GM19351 (cell line): ENCODE results near the gene CAMKK2.
A peak's percentile ranks its signal among the peaks of the same experiment; 100 is the strongest.
"Not testable (repeated sequence)": the region's sequence is repeated elsewhere in the genome, so short reads cannot be mapped to it uniquely, and the experiment has no call there.

ENCODE experiments used
- ATAC-seq: cut with Tn5 transposase; IDR thresholded peaks from one replicate; pipeline ENCODE4 v1.9.1; 2021; ENCODE audit warnings: mild to moderate bottlenecking, moderate library complexity; ENCODE audit not compliant: unreplicated experiment

Gene CAMKK2

DNA sequence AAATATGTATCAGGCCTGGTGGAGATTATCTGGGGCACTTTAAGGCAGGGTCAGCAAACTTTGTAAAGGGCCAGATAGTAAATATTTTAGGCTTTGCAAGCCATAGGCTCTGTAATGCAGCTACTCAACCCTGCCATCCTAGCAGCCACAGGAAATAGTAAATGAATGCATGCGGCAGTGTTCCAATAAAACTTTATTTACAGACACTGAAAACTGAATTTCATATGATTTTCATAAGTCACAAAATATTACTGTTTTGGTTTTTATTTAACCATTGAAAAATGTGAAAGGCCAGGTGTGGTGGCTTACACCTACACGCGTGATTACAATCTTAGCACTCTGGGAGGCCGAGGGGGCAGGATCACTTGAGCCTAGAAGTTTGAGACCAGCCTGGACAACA, 3.2 kb upstream of the CAMKK2 start:
- no peak for ATAC-seq

DNA sequence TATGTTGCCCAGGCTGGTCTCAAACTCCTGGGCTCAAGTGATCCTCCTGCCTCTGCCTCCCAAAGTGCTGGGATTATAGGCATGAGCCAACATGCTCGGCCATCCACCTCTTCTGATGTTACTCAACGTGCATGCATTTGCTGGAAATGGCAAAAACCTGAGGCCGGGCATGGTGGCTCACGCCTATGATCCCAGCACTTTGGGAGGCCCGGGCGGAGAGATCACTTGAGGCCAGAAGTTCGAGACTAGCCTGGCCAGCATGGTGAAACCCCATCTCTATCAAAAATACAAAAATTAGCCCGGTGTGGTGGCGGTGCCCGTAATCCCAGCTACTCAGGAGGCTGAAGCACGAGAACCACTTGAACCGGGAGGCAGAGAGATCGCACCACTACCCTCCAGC, 1.9 kb upstream of the CAMKK2 start:
- ATAC-seq: not testable (repeated sequence)

DNA sequence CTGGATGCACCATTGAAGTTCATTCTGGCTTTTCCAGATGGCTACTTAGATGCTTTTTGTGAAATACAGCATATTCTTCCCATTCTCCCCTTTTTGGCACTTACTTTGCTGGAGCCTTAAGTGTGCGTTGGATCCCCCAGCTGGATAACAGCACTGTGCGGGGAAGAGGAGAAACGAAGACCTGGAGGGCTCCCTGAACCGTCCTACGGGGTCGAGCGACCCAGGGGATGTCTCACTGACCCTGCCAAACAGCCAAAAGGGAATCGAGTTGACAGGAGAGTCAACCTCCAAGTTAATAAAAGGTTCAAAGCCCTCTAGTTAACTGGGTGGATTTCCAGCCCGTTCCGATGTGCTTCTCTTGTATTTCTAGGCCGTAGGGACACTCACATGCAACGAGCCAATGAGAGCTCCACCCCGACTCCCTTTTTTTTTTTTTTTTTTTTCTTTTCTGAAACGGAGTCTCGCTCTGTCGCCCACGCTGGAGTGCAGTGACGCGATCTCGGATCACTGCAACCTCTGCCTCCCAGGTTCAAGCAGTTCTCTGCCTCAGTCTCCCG, 1.0 kb upstream of the CAMKK2 start:
- no peak for ATAC-seq

DNA sequence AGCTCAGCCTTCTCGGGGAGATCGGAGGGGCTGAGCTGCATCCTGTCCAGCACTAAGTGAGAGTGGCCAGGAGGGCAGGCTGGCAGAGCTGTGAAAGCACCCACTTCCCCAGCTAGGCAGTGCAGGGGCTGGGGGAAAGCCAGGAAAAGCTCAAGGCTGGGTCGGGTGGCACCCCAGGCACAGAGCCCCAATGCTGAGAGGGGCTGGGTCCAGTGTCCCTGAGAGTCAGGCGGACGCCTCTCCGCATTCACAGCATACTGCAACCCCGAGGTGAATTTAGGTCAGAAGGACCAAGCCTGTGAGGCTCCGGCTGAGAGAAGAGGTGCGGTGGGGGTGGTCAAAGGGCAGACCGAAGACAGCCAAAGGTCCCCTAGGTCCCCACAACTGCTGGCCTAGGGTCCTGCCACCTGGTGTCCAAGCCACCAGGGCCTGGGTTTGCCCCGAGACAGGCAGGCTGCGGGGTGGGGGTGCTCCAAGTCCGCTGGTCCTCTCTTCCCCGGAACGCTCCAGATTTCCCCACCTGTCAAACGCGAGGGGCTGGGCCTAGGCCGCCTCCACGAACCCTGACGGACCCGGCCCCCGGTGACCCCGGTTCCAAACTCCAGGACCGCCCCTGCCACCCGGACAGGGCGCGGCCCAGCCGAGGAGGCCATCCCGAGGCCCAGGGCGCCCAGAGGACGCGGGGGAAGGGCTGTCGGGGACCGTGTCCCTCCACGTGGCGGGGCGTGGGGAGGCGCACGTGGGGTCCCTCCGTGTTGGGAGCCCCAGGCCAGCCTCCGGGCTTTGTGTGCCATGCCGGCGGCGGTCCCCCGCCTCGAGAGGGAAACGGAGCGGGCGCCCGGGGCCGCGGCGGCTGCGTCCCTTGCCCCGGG, 527 bp downstream of the CAMKK2 start:
- peak; percentile 13 for ATAC-seq

DNA sequence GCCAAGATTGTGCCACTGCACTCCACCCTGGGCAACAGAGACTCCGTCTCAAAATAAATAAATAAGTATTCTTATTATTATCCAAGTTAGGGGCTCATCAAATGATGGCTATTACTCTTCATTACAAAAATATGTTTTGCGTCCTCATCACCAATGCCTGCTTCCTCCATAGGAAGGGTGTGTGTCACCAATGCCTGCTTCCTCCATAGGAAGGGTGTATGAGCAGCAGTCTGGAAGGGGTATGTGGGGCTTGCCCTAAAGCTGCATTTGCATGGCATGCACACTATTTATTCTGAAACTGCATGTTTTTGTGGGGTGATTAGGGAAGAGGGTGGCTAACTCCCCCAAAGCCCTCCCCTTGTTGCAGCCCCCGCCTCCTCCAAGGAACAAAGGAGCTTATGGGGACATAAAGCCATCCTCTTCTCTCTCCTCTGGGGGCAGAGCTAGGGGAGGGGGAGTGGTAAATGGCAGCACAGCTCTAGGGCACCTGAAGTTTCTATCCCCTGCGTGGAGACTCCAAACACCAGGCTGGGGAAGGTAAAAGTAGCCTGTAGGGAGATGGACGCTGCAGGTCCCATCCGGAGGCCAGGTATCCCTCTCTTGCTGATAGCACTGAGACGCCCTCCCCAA, 1.3 kb downstream of the CAMKK2 start:
- ATAC-seq: no peak

DNA sequence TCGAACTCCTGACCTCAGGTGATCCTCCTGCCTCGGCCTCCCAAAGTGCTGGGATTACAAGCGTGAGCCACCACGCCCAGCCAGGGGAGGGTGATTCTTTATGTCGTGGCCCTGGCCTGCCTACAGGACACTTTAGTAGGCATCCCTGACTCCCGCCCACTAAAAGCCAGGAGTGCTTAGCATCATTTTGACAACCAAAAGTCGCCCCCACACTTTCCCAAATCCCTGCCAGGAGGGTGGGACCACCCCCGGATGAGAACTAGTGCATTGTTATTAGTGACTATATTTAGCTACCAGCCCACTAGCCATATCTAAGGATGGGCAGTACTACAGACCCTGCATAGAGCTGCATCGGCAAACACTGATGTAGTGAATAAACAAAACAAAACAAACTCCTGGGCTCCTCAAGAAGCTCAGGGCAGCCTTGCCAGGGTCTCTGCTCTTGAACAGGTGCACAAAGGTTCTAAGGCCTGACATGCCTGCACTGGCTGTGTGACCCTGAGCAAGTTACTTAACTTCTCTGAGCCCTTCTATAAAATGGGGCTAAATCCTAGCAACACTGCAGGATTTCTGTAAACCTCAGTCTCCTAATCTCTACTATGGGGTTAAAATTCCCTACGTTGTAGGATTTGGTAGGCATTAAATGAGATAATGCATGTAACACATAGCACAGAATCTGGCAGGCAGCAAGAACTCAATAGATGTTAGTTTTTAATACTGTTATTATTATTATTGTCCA, 2.2 kb downstream of the CAMKK2 start:
- ATAC-seq: no peak

DNA sequence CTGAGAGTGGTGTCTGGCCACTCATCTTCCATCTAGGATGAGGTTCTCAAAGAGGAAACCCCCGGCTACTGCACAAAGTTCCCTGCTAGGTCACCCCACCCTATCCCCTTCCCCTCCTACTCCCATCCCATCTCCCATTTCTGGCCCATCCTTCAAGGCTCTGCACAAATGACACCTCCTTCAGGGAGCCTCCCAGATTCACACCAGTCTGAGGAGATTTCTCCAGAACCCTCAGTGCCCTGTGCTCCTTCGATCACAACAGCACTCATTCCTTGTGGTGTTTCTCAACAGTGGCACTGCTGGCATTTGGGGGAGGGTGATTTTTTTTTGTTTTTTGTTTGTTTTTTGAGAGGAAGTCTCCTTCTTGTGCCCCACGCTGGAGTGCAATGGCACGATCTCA, 2.9 kb downstream of the CAMKK2 start:
- no peak for ATAC-seq

DNA sequence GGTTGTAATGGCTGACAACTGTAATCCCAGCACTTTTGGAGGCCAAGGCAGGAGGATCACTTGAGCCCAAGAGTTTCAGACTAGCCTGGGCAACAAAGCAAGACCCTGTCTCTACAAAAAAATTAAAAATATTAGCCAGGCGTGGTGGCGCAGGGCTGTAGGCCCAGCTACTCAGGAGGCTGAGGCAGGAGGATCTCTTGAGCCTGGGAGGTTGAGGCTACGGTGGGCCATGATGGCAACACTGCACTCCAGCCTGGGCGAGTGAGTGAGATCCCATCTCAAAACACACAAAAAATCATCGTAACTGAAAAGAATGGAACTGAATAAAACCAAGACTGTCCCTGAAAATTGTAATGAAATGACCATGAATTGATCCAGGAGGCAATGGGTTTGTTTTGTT, 6.1 kb downstream of the CAMKK2 start:
- ATAC-seq: no peak

DNA sequence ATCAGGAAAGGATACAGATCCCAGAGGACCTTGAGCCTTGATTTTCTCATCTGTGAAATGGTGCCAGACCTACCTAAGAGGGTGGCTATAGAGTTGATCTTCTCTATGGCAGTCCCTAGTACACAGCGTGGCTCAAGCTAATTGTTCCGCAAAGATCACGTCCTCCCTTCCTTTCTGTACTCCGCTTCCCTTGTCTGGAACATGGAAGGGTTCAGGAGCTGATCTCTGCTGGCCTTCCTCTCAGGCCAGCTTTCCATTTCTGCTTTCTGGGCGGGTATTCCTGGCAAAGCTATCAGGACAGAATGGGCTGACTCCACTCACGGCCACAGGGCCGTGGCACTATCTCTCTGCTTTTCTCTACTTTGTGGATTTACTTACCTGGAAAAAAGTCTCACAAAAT, 6.5 kb downstream of the CAMKK2 start:
- ATAC-seq: no peak

DNA sequence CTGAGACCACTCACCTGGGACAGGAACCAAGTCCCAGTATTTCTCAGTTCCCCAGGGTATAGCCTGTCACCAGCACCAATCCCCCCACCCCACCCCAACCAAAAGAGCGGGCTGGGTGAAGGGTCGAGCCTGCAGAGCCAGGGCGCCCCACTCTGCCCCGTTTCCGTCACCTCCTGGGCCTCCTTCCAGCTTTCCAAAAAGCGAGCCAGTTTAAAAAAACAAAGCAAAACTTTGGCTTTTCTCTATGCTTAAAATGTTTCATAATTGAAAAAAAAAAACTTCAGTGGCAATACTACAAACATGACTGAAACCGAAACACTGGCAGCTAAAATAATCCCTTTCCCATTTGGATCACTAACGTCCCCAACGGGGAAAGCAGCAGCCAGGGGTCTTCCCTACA, 7.5 kb downstream of the CAMKK2 start:
- no peak for ATAC-seq

DNA sequence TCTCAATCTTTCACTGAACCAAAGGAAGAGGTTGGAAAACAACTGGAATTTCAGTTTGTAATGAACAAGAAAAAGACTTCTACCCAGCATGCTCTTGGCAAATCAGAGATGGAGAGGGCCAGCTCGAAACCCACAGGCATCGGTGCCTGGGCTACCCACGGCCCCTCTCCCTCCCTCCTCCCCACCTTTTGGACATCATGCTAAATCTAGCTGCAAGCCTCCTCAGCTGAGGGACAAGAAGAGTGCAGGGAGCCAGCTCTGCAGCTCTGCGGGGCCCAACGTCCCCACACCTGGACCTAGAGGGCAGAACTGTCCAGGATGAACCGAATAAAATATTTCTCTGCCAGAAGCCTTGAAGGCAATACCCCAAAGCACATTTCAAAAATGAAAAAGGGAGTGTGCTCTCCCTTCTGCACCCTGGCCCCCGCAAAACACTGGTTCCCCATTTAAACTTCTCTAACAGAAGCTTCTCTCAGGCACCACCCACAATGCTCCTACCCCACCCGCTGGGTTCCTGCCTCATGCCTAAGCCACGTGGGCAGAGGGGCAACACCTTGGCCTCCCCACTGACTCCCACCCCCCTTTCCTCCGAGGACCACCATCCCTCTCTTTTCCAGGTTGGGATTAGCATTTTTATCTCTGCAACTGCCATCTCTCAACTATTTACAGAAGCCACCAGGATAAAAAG, 8.2 kb downstream of the CAMKK2 start:
- ATAC-seq: no peak

DNA sequence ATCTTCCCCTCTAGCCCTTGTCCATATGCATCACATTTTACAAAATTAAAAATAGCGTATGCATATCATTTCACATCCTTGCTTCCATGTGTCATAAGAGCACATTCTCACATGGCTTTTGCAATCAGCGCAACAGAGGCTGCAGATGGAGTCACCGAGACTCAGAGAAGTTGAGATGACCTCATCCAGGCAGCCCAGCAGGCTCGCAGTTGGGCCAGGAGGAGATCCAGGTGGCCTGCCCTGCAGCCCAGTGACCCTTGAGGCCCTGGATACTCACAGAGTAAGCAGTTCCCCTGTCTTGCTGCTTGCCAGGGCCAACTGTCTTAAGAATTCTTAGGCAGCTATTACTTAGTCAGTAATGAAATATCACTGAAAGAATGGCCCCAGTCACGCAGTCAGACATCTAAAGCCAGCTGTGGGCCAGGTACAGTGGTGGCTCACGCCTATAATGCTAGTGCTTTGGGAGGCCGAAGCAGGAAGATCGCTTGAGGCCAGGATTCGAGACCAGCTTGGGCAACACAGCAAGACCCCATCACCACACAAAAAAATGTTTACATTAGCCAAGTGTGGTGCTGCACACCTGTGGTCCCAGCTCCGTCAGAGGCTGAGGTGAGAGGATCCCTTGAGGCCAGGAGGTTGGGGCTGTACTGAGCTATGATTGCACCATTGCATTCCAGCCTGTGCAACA, 9.1 kb downstream of the CAMKK2 start:
- no peak for ATAC-seq

DNA sequence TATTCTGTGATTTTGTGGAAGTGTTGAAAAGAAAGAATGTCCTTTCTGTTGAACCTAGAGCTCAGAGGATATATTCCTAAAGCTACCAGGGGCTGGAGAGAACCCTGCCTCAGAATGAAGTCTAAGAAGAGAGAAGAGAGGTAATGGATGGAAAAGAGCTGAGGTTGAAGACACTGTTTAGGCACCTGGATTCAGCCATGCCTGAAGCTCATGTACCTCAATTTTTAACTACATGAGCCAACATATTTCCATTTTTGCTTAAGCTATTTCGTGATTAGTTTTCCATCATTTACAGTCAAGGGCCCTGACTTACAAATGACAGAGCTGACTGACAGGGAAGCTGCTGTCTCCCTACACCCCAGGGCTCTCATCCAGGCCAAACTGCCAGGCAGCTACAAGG, 10.7 kb downstream of the CAMKK2 start:
- no peak for ATAC-seq

DNA sequence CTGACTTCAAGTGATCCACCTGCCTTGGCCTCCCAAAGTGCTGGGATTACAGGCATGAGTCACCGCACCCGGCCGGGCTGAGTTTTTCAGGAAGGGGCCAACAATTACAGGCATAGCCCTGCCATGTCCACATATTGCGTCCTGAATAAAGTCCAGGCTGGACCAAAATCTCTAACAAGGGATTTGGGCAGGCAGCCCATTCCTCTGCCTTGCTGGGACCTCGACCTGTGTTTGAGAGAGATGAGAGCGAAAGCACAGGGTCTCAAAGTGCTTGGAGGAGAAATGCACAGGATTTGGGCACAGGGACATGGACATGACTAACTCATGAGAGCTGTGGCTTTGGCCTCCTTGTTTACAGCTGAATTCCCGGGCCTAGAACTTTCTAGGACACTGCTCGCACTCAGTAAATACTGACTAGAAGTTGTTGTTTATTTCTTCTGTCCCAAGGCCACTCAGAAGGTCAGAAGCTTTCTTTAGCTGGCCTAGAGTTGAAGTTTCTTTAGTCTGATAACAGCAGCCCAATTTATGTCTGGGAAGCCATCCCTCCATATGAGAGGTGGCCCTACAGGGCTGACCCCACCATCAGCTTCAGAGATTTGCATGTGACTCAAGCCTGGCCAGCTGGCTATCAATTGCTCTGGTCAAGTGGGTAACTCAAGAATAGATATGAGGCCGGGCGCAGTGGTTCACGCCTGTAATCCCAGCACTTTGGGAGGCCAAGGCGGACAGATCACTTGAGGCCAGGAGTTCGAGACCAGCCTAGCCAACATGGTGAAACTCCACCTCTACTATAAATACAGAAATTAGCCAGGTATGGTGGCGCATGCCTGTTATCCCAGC, 11.7 kb downstream of the CAMKK2 start:
- ATAC-seq: no peak

DNA sequence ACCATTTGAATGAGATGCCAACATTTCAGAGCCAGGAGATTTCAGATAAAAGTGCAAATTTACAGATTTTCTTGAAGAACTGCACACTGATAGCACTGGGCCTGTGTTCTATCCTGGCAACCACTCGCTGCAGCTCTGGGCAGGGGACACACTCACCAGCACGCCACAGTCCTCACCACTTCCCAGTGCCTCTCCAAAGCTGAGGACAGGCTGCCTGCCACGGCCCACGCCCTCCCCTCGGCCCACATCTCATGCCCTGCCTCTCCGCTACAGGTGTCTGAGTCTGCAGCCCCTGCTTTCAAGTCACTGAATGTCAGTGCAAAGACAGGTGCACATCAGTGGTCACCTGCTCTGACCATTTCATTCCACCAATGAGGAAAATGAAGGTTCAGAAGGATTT, 12.7 kb downstream of the CAMKK2 start:
- no peak for ATAC-seq

DNA sequence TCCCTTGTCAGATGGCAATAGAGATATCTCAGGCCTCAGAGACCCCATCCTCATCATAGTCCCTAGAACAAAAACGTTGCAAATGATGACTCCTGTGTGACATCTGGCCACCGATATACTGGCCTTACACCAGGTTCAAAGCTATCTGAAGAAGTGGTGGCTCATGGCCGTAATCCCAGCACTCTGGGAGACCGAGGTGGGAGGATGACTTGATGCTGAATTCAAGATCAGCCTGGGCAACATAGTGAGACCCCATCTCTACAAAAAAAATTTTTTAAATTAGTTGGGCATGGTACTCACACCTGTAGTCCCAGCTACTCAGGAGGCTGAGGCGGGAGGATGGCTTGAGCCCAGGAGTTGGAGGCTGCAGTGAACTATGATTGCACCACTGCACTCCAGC, 13.1 kb downstream of the CAMKK2 start:
- no peak for ATAC-seq

DNA sequence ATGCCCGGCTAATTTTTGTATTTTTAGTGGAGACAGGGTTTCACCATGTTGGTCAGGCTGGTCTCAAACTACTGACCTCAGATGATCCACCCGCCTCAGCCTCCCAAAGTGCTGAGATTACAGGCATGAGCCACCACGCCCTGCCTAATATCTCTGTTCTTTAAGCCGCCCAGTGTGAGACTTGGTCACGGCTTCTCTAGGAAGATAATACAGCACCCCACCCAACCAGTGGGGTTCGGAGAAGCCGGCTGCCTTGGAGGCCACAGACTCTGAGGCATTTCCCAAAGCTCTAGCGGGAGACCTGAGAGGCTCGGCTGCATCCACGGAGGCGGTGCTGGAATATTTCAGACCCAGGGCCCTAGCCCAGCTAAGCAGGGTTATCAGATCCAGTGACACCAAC, 13.6 kb downstream of the CAMKK2 start:
- ATAC-seq: not testable (repeated sequence)

DNA sequence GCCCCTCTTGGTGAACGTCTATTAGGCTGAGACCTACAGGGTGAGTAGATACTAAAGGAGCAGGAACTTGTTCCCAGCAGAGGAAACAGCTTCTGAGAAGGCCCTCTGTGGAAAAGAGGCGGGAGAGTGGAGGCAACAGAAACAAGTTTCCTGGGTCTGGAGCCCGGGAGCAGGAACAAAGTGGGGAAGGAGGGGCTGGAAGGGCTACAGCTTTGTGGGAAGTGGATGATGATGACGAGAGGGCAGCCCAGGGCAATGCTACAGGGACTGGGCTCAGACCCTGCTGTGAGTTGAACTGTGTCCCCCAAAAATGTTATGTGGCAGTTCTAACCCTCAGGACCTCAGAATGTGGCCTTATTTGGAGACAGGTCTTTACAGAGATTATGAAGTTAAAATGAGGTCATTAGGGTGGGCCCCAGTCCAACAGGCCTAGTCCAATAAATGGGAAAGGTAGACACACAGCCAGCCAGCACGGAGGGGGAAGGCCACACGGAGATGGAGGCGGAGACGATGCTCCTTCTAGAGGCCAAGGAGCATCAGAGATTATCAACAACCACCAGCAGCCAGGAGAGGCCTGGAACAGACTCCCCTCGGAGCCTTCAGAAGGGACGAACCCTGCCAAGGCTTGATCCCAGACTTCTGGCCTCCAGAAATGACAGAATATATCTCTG, 14.3 kb downstream of the CAMKK2 start:
- no peak for ATAC-seq

DNA sequence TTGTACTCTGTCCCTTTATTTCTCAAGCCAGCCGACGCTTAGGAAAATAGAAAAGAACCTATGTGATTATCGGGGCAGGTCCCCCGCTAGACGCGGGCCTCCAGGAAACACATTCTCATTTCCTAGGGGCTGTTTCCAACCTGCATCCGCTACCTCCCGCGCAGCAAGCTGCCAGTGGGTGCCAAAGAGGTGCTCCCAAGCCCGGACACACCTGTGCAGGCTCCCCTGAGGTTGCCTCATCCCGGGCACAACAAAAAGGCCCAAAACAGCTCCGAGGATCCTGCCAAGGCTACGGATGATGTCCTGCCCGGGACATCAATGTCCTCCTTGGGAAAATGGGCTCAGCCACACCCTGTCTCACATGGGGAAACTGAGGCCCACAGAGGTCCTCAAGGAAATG, 15.4 kb downstream of the CAMKK2 start:
- ATAC-seq: not testable (repeated sequence)
